ACC112 (cell line): Measurements from ENCODE around the gene KANK3.
A peak's percentile ranks its signal among the peaks of the same experiment; 100 is the strongest.
"Not testable (repeated sequence)": the region's sequence is repeated elsewhere in the genome, so short reads cannot be mapped to it uniquely, and the experiment has no call there.

Experiments used
- H2AFZ ChIP-seq: fragments of 200-600 bp; sonication (generic); one replicate; pipeline ENCODE4 v1.6.0; 2017; ENCODE audit warnings: antibody characterized with exemption, low read length; ENCODE audit not compliant: unreplicated experiment
- H3K27ac ChIP-seq: fragments of 200-600 bp; sonication (generic); 2 replicates; pipeline ENCODE4 v1.5.1; 2014; ENCODE audit warnings: low read depth, mild to moderate bottlenecking, antibody characterized with exemption, low read length, moderate library complexity
- H3K27me3 ChIP-seq: fragments of 200-600 bp; sonication (generic); 2 replicates; pipeline ENCODE4 v1.6.1; 2014; ENCODE audit warnings: mild to moderate bottlenecking, antibody characterized with exemption, low read length, moderate library complexity, mixed read lengths; ENCODE audit not compliant: insufficient read depth
- H3K36me3 ChIP-seq: fragments of 200-600 bp; sonication (generic); 2 replicates; pipeline ENCODE4 v1.6.1; 2016; ENCODE audit warnings: mild to moderate bottlenecking, antibody characterized with exemption, low read length, moderate library complexity, mixed read lengths; ENCODE audit not compliant: insufficient read depth
- H3K4me1 ChIP-seq: fragments of 200-600 bp; sonication (generic); one replicate; pipeline ENCODE4 v1.6.1; 2016; ENCODE audit warnings: low read length, mixed read lengths; ENCODE audit not compliant: insufficient read depth, unreplicated experiment, control insufficient read depth
- H3K4me3 ChIP-seq: fragments of 200-600 bp; sonication (generic); 2 replicates; pipeline ENCODE4 v1.5.1; 2014; ENCODE audit warnings: mild to moderate bottlenecking, low read depth, low read length
- H3K79me2 ChIP-seq: fragments of 200-600 bp; sonication (generic); one replicate; pipeline ENCODE4 v1.6.0; 2016; ENCODE audit warnings: low read length; ENCODE audit not compliant: control insufficient read depth, unreplicated experiment, insufficient read depth

KANK3 gene

GRCh38 chr19:8342684-8343482 is at the start of gene KANK3:
TSS of gene KANK3 (minus strand) at chr19:8343262. CDS start at chr19:8337828, 5,434 bp downstream.
- H3K27me3 ChIP-seq: peaks cover 10% of the 10 kb centered on the region; the same call in 1 of the 2 replicates
- no peaks in the 10 kb centered on the region for H3K36me3 ChIP-seq
- H3K4me1 ChIP-seq: no peaks in the 10 kb centered on the region
- H3K79me2 ChIP-seq: no peaks in the 10 kb centered on the region
- peak within 1 kb of the TSS; percentile 25 for H2AFZ ChIP-seq
- H3K4me3 ChIP-seq: peak within 1 kb of the TSS; percentile 63
- no peak within 1 kb of the TSS for H3K27ac ChIP-seq

GRCh38 chr19:8392017-8392591 is 49.0 kb upstream of the KANK3 start:
- Histone ChIP-seq H3K27ac (no peak overlapping the region), H3K36me3 (no peaks in the 10 kb centered on the region), H3K27me3 (no peaks in the 10 kb centered on the region), H3K79me2 (peaks cover 41% of the 10 kb centered on the region), H3K4me1 (peaks cover 18% of the 10 kb centered on the region), H2AFZ (no peak overlapping the region), H3K4me3 (no peak overlapping the region)

GRCh38 chr19:8391198-8392016 is 48.3 kb upstream of the KANK3 start:
- Histone ChIP-seq H3K27me3 (no peaks in the 10 kb centered on the region), H3K79me2 (peaks cover 36% of the 10 kb centered on the region), H2AFZ (no peak overlapping the region), H3K4me1 (peaks cover 15% of the 10 kb centered on the region), H3K4me3 (peak overlapping the region; percentile 98), H3K27ac (no peak overlapping the region), H3K36me3 (no peaks in the 10 kb centered on the region)

GRCh38 chr19:8390617-8390981 is 47.5 kb upstream of the KANK3 start:
- peak overlapping the region; percentile 59 for H2AFZ ChIP-seq
- H3K36me3 ChIP-seq: no peaks in the 10 kb centered on the region
- H3K27ac ChIP-seq: peak overlapping the region; percentile 99
- H3K79me2 ChIP-seq: peaks cover 28% of the 10 kb centered on the region
- H3K4me1 ChIP-seq: peaks cover 15% of the 10 kb centered on the region
- H3K27me3 ChIP-seq: no peaks in the 10 kb centered on the region
- peak overlapping the region; percentile 98 for H3K4me3 ChIP-seq

GRCh38 chr19:8389891-8390616 is 47.0 kb upstream of the KANK3 start, which contains the start of gene RAB11B:
TSS of gene RAB11B (plus strand) at chr19:8390360. CDS start at chr19:8390417, 57 bp downstream.
- Histone ChIP-seq H3K79me2 (peaks cover 25% of the 10 kb centered on the region), H2AFZ (peak within 1 kb of the TSS; percentile 62), H3K4me1 (peaks cover 15% of the 10 kb centered on the region), H3K27ac (peak within 1 kb of the TSS; percentile 99), H3K36me3 (no peaks in the 10 kb centered on the region), H3K4me3 (peak within 1 kb of the TSS; percentile 98), H3K27me3 (no peaks in the 10 kb centered on the region)

GRCh38 chr19:8388612-8388958 is 45.5 kb upstream of the KANK3 start:
- H3K79me2 ChIP-seq: peaks cover 22% of the 10 kb centered on the region
- H2AFZ ChIP-seq: no peak overlapping the region
- no peak overlapping the region for H3K27ac ChIP-seq
- H3K4me1 ChIP-seq: peaks cover 12% of the 10 kb centered on the region
- no peaks in the 10 kb centered on the region for H3K36me3 ChIP-seq
- H3K27me3 ChIP-seq: no peaks in the 10 kb centered on the region
- no peak overlapping the region for H3K4me3 ChIP-seq

- Histone ChIP-seq H2AFZ (no peak overlapping the region), H3K27me3 (no peaks in the 10 kb centered on the region), H3K27ac (no peak overlapping the region), H3K4me3 (no peak overlapping the region), H3K4me1 (peaks cover 12% of the 10 kb centered on the region), H3K36me3 (no peaks in the 10 kb centered on the region), H3K79me2 (peaks cover 16% of the 10 kb centered on the region)
These were observed 44.9 kb upstream of the KANK3 start for GRCh38 chr19:8387688-8388611.

- peaks cover 10% of the 10 kb centered on the region for H3K79me2 ChIP-seq
- peaks cover 11% of the 10 kb centered on the region for H3K4me1 ChIP-seq
- H3K4me3 ChIP-seq: no peak overlapping the region
- H3K36me3 ChIP-seq: no peaks in the 10 kb centered on the region
- H3K27me3 ChIP-seq: no peaks in the 10 kb centered on the region
- no peak overlapping the region for H3K27ac ChIP-seq
- H2AFZ ChIP-seq: no peak overlapping the region
These were observed 43.9 kb upstream of the KANK3 start for GRCh38 chr19:8386990-8387389.

GRCh38 chr19:8386419-8386818 is 43.4 kb upstream of the KANK3 start:
- H3K27me3 ChIP-seq, H3K4me3 ChIP-seq, H3K4me1 ChIP-seq: not testable (repeated sequence)

More at GRCh38 chr19:8386419-8386818, 43.4 kb upstream of the KANK3 start:
- not testable (repeated sequence) for H3K27ac ChIP-seq, H3K36me3 ChIP-seq, H3K79me2 ChIP-seq, H2AFZ ChIP-seq
